ENCODE measurements around the gene STARD8. TPM values are rescaled to one million over a fixed set of nuclear protein-coding genes. Genes with fewer than 3 reads are reported as not detected.

The STARD8 gene
- polyA plus RNA-seq, 1 donor from 2014 or later = 0.09 TPM

DNA sequence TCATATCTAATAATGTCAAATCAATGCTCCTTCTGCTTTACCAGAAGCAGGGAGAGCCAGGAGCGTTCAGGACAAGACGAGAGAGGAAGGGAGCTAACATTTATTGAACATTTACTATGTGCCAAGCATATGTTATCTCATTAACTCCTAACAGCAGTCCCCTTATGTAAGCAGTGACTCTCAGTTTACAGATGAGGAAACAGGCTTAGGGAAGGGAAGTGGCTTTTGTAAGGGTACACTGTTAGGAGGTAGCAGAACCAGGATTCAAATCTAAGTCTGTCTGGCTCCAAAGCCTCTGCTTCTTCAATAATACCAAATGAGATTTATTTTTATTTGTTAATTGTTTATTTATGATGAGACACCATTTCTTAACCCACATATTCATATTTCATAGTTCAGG, 2.6 kb upstream of the STARD8 start:
- H3K79me2 ChIP-seq (replicated peaks; ENCODE audit: insufficient read depth, low read length) = no peaks in the 10 kb centered on the region
- H3K4me2 ChIP-seq (ENCODE audit: low read length) = no peak overlapping the region
- H3K9me2 ChIP-seq (ENCODE audit: insufficient read depth, low read length) = no peaks in the 10 kb centered on the region
- H3K9me3 ChIP-seq (ENCODE audit: low read length) = no peaks in the 10 kb centered on the region
- peaks cover 4% of the 10 kb centered on the region for H3K27me3 ChIP-seq (ENCODE audit: insufficient read depth, low read depth, low read length)
- H3K27ac ChIP-seq (ENCODE audit: low read length) = no peak overlapping the region
- no peak overlapping the region for H3K4me3 ChIP-seq (ENCODE audit: low read length)
- TF ChIP-seq RAD21 (conservative IDR thresholded peaks at IDR 0.05) = no peak
- no peak for TF ChIP-seq EZH2 (IDR thresholded peaks at IDR 0.05; ENCODE audit: borderline replicate concordance, insufficient read depth, low read length, poor library complexity, severe bottlenecking)
- TF ChIP-seq, protein P1, sequence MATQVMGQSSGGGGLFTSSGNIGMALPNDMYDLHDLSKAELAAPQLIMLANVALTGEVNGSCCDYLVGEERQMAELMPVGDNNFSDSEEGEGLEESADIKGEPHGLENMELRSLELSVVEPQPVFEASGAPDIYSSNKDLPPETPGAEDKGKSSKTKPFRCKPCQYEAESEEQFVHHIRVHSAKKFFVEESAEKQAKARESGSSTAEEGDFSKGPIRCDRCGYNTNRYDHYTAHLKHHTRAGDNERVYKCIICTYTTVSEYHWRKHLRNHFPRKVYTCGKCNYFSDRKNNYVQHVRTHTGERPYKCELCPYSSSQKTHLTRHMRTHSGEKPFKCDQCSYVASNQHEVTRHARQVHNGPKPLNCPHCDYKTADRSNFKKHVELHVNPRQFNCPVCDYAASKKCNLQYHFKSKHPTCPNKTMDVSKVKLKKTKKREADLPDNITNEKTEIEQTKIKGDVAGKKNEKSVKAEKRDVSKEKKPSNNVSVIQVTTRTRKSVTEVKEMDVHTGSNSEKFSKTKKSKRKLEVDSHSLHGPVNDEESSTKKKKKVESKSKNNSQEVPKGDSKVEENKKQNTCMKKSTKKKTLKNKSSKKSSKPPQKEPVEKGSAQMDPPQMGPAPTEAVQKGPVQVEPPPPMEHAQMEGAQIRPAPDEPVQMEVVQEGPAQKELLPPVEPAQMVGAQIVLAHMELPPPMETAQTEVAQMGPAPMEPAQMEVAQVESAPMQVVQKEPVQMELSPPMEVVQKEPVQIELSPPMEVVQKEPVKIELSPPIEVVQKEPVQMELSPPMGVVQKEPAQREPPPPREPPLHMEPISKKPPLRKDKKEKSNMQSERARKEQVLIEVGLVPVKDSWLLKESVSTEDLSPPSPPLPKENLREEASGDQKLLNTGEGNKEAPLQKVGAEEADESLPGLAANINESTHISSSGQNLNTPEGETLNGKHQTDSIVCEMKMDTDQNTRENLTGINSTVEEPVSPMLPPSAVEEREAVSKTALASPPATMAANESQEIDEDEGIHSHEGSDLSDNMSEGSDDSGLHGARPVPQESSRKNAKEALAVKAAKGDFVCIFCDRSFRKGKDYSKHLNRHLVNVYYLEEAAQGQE (IDR thresholded peaks at IDR 0.05; ENCODE audit: borderline replicate concordance) = no peak
- TF ChIP-seq MXI1 (conservative IDR thresholded peaks at IDR 0.05; ENCODE audit: poor library complexity, severe bottlenecking) = no peak
- no peak for TF ChIP-seq TAF1 (IDR thresholded peaks at IDR 0.05; ENCODE audit: low read depth)
- TF ChIP-seq EP300 (conservative IDR thresholded peaks at IDR 0.05; ENCODE audit: poor library complexity, severe bottlenecking) = no peak
- TF ChIP-seq POLR2AphosphoS5 (IDR thresholded peaks at IDR 0.05) = no peak
- TF ChIP-seq SMC3 (conservative IDR thresholded peaks at IDR 0.05; ENCODE audit: poor library complexity) = no peak
- TF ChIP-seq, protein P2, sequence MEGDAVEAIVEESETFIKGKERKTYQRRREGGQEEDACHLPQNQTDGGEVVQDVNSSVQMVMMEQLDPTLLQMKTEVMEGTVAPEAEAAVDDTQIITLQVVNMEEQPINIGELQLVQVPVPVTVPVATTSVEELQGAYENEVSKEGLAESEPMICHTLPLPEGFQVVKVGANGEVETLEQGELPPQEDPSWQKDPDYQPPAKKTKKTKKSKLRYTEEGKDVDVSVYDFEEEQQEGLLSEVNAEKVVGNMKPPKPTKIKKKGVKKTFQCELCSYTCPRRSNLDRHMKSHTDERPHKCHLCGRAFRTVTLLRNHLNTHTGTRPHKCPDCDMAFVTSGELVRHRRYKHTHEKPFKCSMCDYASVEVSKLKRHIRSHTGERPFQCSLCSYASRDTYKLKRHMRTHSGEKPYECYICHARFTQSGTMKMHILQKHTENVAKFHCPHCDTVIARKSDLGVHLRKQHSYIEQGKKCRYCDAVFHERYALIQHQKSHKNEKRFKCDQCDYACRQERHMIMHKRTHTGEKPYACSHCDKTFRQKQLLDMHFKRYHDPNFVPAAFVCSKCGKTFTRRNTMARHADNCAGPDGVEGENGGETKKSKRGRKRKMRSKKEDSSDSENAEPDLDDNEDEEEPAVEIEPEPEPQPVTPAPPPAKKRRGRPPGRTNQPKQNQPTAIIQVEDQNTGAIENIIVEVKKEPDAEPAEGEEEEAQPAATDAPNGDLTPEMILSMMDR (IDR thresholded peaks at IDR 0.05; ENCODE audit: poor library complexity, severe bottlenecking) = no peak
- H2AFZ ChIP-seq (ENCODE audit: low read depth, low read length) = no peak overlapping the region
- H4K20me1 ChIP-seq (ENCODE audit: insufficient read depth) = no peaks in the 10 kb centered on the region
- H3F3A ChIP-seq (ENCODE audit: insufficient read depth, low read length, poor library complexity, severe bottlenecking) = no peaks in the 10 kb centered on the region
- no peaks in the 10 kb centered on the region for H3K36me3 ChIP-seq (ENCODE audit: insufficient read depth, low read length)
- H3K9ac ChIP-seq (ENCODE audit: low read length) = no peak overlapping the region

DNA sequence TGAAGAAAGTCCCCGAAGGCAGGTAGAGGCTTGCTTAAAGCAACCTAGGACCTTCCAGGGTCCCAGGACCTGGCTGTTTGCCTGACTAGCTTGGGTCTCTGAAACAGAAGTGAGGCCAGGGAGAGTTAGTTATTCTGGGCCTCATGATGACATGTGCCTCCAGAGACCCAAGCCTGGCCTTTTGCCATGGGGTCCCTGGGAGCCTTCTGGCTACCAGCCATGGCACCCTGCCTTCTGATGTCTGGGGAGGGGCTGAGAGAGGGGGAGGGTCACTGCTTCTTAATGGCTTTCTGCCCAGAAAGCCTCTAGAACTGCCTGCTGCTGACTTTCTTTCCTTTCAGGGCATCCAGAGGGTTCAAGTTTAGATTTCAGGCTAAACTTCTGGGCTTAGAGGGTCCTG, 1.0 kb upstream of the STARD8 start:
- no peaks in the 10 kb centered on the region for H3K9me3 ChIP-seq (ENCODE audit: low read length)
- H3K9me2 ChIP-seq (ENCODE audit: insufficient read depth, low read length) = no peaks in the 10 kb centered on the region
- H2AFZ ChIP-seq (ENCODE audit: low read depth, low read length) = no peak overlapping the region
- no peaks in the 10 kb centered on the region for H4K20me1 ChIP-seq (ENCODE audit: insufficient read depth)
- no peaks in the 10 kb centered on the region for H3K79me2 ChIP-seq (replicated peaks; ENCODE audit: insufficient read depth, low read length)
- H3K4me3 ChIP-seq (ENCODE audit: low read length) = no peak overlapping the region
- H3K27ac ChIP-seq (ENCODE audit: low read length) = no peak overlapping the region
- H3K9ac ChIP-seq (ENCODE audit: low read length) = no peak overlapping the region
- TF ChIP-seq, protein P1 (IDR thresholded peaks at IDR 0.05; ENCODE audit: borderline replicate concordance) = no peak
- TF ChIP-seq POLR2AphosphoS5 (IDR thresholded peaks at IDR 0.05) = no peak
- peaks cover 4% of the 10 kb centered on the region for H3K27me3 ChIP-seq (ENCODE audit: insufficient read depth, low read depth, low read length)
- H3K4me2 ChIP-seq (ENCODE audit: low read length) = no peak overlapping the region
- H3F3A ChIP-seq (ENCODE audit: insufficient read depth, low read length, poor library complexity, severe bottlenecking) = no peaks in the 10 kb centered on the region
- H3K36me3 ChIP-seq (ENCODE audit: insufficient read depth, low read length) = no peaks in the 10 kb centered on the region
